ENCODE data around the gene PC. TPM values are rescaled to one million over a fixed set of nuclear protein-coding genes. Genes with fewer than 3 reads are reported as not detected.

Gene PC
- total RNA-seq, 6 donors from 2014 or later = 5.0 to 49.9 (median 20.9) TPM

DNA sequence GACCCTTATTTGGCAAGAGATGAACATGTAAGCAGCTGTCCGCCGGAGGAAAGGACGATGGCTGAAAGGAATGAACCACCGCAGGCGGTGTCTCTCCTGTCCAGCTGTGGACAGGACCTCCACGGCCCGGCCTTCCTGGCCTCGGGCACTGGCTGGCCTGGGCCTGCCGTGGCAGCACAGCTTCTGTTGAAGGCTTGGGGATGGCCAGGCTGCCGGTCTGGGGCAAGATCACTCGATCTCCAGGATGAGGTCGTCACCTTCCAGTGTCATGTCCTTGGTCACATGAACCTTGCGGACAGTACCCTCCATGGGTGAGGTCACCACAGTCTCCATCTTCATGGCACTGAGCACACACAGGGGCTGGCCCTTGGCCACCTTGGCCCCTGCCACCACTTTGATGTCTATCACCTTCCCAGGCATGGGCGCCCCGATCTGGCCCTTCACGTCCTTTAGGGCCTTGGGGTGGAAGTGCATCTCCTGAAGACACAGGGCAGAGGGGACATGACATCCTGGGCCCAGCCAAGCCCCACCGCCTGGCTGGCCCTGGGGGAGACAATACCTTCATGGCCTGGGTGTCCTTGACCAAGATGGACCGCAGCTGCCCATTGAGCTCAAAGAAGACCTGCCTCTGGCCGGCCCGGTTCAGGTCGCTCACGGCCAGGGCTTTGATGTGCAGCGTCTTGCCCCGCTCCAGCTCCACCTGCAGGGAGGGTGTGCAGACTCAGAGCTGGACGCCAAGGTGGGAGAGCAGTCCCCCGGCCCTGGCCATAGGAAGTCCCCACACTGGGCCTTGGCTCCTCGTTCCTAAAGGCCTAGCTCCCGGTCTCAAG, 109.3 kb downstream of the PC start:
- peaks cover 0 to 40% (median 28%) of the 10 kb centered on the region in 4 donors for H3K36me3 ChIP-seq
- H3K9me3 ChIP-seq = no peaks in the 10 kb centered on the region
- WGBS, 2 donors = 50 to 90% methylated on average over 1 to 17 of the region's 28 CpGs
- DNase-seq (peak; percentile 7 to 69), ATAC-seq (ENCODE audit: low FRiP score in 2 of 2) (no peak)
- no peak overlapping the region for H3K4me3 ChIP-seq
- no peak for TF ChIP-seq EP300 (IDR thresholded peaks at IDR 0.05)
- no peak for TF ChIP-seq POLR2AphosphoS5 (IDR thresholded peaks at IDR 0.05)
- no peak for TF ChIP-seq POLR2A (IDR thresholded peaks at IDR 0.05)
- TF ChIP-seq, protein P1, sequence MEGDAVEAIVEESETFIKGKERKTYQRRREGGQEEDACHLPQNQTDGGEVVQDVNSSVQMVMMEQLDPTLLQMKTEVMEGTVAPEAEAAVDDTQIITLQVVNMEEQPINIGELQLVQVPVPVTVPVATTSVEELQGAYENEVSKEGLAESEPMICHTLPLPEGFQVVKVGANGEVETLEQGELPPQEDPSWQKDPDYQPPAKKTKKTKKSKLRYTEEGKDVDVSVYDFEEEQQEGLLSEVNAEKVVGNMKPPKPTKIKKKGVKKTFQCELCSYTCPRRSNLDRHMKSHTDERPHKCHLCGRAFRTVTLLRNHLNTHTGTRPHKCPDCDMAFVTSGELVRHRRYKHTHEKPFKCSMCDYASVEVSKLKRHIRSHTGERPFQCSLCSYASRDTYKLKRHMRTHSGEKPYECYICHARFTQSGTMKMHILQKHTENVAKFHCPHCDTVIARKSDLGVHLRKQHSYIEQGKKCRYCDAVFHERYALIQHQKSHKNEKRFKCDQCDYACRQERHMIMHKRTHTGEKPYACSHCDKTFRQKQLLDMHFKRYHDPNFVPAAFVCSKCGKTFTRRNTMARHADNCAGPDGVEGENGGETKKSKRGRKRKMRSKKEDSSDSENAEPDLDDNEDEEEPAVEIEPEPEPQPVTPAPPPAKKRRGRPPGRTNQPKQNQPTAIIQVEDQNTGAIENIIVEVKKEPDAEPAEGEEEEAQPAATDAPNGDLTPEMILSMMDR (IDR thresholded peaks at IDR 0.05) = no peak
- no peak overlapping the region for H3K27ac ChIP-seq
- no peaks in the 10 kb centered on the region for H3K27me3 ChIP-seq
- peaks cover 9 to 13% (median 11%) of the 10 kb centered on the region in 4 donors for H3K4me1 ChIP-seq

DNA sequence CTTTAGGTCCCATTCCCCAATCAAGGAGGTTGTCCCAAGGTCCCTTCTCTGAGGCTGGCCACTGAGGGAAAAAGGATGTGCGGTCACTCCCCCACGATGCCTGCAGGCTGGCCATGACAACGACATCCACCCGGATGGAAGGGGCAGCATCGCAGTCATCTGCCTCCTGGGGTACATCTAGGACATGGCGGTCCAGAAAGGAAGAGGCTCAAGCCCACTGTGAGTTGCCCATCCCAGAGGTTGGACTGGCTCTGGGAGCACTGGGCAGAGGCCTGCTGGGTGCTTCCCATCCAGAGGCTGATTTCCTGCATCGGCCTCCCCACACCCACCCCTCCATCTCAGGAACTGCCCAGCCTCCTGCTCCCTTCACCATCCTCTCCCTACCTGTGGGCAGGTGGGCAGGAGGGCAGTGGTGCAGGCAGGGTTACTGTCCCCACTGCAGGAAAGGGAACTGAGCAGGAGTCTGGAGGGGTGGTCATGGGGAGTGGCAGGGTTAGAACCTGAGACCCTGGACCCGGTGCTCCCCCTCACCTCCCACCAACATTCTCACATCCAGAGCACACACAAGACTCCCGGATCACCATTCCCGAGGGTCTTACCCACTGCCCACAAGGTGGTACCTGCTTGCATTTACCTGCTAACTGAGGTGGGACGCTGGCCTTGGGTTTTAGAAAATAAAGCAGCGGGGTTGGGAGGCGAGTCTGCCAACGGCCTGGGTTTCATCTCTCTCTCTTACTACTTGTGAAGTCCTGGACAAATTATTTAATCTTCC, 110.5 kb downstream of the PC start:
- H3K9me3 ChIP-seq = no peaks in the 10 kb centered on the region
- ATAC-seq (ENCODE audit: low FRiP score in 2 of 2) (no peak), DNase-seq (peak in 1 of 2 donors; percentile 14)
- no peaks in the 10 kb centered on the region for H3K27me3 ChIP-seq
- 86 to 91% methylated on average over 12 to 14 of the region's 14 CpGs for WGBS, 2 donors
- H3K27ac ChIP-seq = no peak overlapping the region
- no peak for TF ChIP-seq POLR2AphosphoS5 (IDR thresholded peaks at IDR 0.05)
- no peak for TF ChIP-seq EP300 (IDR thresholded peaks at IDR 0.05)
- TF ChIP-seq, protein P1 (IDR thresholded peaks at IDR 0.05) = no peak
- TF ChIP-seq POLR2A (IDR thresholded peaks at IDR 0.05) = no peak
- no peak overlapping the region for H3K4me3 ChIP-seq
- H3K4me1 ChIP-seq = peaks cover 12 to 16% (median 14%) of the 10 kb centered on the region in 4 donors
- peaks cover 0 to 40% (median 28%) of the 10 kb centered on the region in 4 donors for H3K36me3 ChIP-seq

DNA sequence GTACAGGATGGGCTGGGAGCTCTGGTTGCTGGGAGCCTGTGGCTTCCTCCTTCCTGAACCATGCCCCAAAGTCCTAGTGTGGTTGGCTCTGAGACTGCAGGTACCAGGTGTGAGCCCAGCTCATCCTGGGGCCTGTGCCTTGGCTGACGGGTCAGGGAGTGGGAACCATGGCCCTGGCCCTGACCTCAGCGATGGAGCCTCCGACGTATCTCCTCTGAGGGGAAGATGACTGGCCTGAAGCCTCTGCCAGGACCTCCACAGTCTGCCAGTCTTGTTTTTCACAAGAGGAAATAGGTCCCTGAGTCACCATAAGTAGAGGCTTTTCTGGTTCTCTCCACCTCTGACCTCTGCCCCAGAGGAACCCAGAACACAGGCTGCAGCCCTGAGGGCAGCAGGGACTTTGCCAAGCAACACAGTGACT, 111.5 kb downstream of the PC start:
- Histone ChIP-seq H3K27ac (no peak overlapping the region), H3K27me3 (no peaks in the 10 kb centered on the region), H3K4me1 (peaks cover 18 to 26% (median 23%) of the 10 kb centered on the region in 4 donors), H3K9me3 (no peaks in the 10 kb centered on the region), H3K4me3 (no peak overlapping the region), H3K36me3 (peaks cover 0 to 40% (median 28%) of the 10 kb centered on the region in 4 donors)
- ATAC-seq (ENCODE audit: low FRiP score in 2 of 2) (no peak), DNase-seq (peak in 1 of 2 donors; percentile 17)
- WGBS, 2 donors = 95 to 97% methylated on average over 4 of the region's 4 CpGs
- TF ChIP-seq, protein P1 (IDR thresholded peaks at IDR 0.05) = no peak
- TF ChIP-seq POLR2AphosphoS5 (IDR thresholded peaks at IDR 0.05) = no peak

DNA sequence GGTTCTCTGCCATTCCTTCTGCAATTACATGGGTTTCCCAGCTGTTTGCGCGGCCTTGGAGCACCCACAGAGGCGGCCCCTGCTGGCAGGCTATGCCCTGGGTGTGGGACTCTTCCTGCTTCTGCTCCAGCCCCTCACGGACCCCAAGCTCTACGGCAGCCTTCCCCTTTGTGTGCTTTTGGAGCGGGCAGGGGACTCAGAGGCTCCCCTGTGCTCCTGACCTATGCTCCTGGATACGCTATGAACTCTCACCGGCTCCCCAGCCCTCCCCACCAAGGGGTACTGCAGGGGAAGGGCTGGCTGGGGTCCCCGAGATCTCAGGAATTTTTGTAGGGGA, 112.3 kb downstream of the PC start:
- DNase-seq (peak; percentile 13 to 49), ATAC-seq (ENCODE audit: low FRiP score in 2 of 2) (no peak)
- TF ChIP-seq POLR2AphosphoS5 (IDR thresholded peaks at IDR 0.05) (no peak), EP300 (IDR thresholded peaks at IDR 0.05) (no peak)

DNA sequence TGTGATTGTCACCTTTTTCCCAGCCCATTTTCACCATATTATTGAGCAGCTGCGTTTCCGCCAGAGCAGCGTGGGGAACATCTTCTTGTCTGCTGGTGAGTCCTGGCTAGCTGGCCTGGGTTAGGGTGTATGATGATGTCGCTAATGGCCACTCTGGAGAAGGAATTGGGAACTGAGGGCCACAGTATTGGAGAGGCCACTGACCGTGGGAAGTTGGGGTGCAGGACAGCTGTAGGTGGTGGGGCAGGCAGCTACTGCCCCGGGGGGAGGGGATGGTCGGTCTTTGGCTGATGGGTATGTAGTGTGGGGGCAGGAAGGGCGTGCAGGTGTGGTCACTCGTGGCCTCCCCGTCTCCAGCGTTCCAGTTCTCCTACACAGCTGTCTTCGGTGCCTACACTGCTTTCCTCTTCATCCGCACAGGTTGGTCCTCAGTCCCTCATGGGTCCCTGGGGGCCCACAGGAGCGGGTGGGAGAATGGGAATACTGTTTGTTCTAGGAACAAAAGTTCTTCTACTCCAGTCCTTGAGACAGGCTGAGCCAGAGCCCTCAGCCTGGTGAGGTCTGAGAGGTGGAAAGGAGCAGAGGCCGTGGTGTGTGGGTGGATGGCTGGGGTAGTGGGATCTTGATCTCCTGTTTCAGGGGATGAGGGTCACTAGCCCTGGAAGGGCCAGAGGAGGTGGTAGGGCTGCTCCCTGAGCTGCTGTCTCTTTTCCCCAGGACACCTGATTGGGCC, 112.9 kb downstream of the PC start:
- DNase-seq = peak; percentile 15 to 25
- Histone ChIP-seq H3K9me3 (no peaks in the 10 kb centered on the region), H3K27ac (no peak overlapping the region), H3K36me3 (peaks cover 0 to 40% (median 28%) of the 10 kb centered on the region in 4 donors), H3K27me3 (no peaks in the 10 kb centered on the region), H3K4me1 (peaks cover 19 to 38% (median 31%) of the 10 kb centered on the region in 4 donors), H3K4me3 (no peak overlapping the region)
- ATAC-seq (ENCODE audit: low FRiP score in 2 of 2) = no peak
- TF ChIP-seq, protein P1 (IDR thresholded peaks at IDR 0.05) = no peak
- TF ChIP-seq EP300 (IDR thresholded peaks at IDR 0.05) (no peak), POLR2AphosphoS5 (IDR thresholded peaks at IDR 0.05) (no peak), POLR2A (IDR thresholded peaks at IDR 0.05) (no peak)
- 94 to 95% methylated on average over 11 to 14 of the region's 15 CpGs for WGBS, 2 donors

More for the DNA sequence above, 112.3 kb downstream of the PC start:
- Histone ChIP-seq H3K9me3 (no peaks in the 10 kb centered on the region), H3K4me3 (no peak overlapping the region), H3K4me1 (peaks cover 19 to 34% (median 29%) of the 10 kb centered on the region in 4 donors), H3K27me3 (no peaks in the 10 kb centered on the region), H3K36me3 (peaks cover 0 to 40% (median 28%) of the 10 kb centered on the region in 4 donors), H3K27ac (no peak overlapping the region)
- 89 to 95% methylated on average over 9 of the region's 9 CpGs for WGBS, 2 donors
